Measurements from ENCODE around the gene HSDL2.
"Not testable (repeated sequence)": the region's sequence is repeated elsewhere in the genome, so short reads cannot be mapped to it uniquely, and the experiment has no call there.

HSDL2 gene

DNA sequence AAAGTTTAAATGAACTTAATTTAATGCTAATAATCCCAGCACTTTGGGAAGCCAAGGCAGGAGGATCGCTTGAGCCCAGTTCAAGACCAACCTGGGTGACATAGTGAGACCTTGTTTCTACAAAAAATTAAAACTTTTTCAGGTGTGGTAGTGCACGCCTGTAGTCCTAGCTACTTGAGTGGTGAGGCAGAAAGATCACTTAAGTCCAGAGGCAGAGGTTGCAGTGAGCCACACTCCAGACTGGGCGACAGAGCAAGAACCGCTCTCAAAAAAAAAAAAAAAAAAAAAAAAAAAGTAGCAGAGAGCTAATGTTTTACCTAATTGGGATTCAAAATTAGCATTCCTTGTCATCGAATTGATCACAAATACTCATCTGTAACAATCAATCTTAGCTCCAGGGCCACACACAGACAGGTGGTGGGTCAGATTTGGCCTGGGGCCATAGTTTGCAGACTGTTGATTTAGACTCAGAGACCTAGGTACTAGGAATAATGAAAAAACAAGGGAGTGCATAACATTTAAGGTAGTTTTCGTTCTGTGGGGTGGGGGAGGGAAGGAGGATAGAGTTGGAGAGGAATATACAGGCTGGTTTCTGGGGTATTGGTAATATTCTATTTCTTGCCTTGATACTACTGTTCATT, 21.4 kb downstream of the HSDL2 start:
- no peak for DNase-seq

DNA sequence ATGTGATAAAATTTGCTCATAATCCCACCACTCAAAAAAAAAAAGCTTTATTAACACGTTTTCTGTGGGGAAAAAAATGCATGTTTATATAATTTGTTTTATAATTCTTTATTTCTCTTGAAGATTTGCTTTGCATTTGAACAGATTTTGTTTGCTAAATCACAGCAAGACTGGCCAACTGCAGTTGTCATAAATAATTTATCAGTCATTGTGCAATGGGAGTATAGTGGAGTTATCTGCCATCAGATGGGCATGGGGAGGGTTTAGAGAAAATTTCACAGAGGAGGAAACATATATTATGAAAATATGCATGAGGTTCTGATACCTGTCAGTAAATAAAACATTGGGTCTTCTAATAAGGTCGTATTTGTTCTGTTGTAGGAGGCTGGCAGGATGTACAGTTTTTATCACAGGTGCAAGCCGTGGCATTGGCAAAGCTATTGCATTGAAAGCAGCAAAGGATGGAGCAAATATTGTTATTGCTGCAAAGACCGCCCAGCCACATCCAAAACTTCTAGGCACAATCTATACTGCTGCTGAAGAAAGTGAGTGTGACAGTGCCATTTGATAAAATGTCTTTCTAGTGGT, 23.8 kb downstream of the HSDL2 start:
- no peak for DNase-seq

DNA sequence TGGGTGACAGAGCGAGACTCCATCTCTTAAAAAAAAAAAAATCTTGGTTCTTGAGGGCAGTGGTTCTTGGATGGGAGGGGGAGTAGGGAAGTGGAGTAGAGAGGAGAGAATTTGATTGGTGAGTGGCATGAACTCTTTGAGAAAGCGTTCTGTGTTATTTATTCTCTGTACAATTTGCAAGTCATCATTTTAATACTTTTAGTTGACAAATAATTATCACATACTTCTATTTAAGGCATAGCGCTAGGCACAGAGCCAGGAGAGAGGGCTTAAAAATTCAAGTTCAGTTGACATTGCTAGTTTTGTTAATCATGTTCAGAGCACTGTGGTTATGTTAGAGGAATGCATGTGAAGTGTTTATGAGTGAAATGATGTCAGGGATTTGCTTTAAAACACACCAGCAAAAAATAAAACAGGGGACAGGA, 24.6 kb downstream of the HSDL2 start:
- DNase-seq = no peak

DNA sequence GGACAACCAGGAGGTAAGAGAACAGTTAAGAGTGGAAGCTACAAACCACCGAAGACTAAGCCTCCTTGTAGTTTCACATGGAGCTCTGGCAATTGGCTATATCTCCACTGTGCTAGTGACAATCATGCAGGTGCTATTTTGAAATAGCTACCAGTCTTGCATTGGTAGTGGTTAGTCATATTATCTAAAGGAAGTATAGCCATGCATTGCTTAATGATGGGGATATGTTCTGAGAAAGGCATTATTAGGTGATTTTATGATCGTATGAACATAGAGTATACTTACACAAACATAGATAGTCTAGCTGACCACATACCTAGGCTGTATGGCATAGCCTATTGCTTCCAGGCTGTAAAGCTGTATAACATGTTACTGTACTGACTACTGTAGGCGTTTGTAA, 28.4 kb downstream of the HSDL2 start:
- no peak for DNase-seq

DNA sequence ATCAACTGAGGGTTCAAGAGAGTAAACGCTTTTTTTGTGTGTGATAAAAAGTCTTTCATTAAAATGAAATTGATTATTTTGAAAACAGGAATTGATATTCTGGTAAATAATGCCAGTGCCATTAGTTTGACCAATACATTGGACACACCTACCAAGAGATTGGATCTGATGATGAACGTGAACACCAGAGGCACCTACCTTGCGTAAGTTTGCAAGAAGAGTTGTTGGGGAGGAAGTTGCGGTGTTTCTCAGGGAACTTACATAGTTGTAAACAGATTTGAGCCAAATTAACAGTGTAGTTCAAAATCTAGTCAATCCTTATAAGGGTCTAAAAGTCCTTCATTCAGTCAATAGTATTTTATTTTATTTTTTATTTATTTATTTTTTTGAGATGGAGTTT, 28.9 kb downstream of the HSDL2 start:
- no peak for DNase-seq

DNA sequence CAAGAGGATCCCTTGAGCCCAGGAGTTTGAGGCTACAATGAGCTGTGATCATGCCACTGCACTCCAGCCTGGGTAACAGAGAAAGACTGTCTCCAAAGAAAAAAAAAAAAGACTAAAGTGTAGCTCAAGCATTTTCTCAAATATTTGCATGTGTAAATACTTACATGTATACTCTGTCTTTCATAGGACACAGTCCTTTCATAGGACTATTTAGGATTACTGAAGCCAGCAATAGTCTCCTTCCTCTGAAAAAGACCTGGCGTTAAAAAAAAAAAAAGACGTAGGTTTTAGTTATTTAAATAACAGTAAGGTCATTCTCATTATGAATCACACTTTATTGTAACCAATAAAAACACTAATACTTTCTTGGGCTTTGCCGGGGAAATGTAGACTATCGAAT, 29.9 kb downstream of the HSDL2 start:
- DNase-seq = no peak

DNA sequence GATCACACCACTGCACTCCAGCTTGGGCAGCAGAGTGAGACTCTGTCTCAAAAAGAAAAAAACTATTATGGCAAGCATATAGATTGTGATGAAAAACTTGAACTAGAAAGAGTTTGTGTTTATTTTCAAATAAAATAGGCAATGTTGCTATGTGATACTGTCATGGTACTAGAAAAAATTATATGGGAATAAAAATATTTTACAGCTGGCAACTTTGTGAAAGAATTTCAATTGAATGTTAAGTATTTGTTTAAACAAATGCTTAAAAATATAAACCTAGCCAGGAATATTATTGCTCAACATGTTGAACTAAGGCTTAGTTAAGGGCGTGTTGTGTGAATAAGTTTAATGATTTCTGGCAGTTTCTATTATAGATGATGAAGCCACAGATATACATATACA, 31.7 kb downstream of the HSDL2 start:
- DNase-seq = no peak

DNA sequence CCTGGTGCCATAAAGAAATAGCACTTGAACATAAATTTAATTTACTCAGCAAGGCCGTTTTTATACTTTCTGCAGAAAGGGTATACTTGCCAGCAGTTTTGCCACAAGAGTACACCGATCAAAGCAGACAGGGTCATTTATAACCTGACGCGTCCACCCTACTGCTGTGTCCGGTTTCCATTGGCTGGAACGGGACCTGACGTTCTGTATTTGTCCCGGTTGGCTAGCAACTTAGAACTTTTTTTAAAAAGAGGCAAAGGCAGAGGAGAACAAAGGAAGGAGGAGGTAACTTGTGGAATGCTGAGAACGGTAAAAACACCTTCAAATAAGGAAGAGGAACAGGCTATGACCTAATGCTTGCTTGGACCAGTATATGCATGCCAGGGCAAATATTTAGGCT, 33.8 kb downstream of the HSDL2 start:
- not testable (repeated sequence) for DNase-seq

DNA sequence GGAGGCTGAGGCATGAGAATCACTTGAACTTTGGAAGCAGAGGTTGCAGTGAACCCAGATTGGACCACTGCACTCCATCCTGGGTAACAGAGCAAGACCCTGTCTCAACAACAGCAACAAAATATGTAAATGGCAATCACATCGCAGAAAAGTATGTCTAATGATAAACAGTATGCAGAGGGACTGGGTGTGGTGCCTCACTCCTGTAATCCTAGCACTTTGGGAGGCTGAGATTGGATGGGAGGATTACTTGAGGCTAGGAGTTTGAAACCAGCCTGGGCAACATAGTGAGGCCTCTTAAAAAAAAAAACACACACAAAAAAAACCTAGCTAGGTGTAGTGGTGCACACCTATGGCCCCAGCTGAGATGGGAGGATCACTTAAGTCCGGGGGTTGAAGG, 40.3 kb downstream of the HSDL2 start:
- no peak for DNase-seq

DNA sequence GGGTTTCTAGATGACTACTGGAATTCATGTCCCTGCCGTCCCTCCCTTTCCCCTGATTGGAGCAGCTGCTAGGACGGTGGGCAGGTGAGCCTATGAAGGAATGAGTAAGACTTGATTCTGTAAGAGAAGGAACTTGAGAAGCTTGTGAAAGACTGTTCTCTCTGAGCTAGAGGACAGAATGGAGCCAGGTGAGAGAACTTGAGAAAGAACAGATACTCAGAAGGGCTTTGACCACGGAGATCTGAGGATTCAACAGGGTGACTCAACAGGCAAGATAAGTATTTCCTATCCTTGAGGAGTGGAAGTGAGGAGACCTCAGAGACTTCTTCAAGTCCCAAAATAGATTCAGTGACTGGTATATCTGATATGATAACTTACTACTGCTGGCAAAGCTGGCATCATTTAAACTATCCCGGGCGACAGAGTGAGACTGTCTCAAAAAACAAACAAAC, 41.9 kb downstream of the HSDL2 start:
- no peak for DNase-seq

DNA sequence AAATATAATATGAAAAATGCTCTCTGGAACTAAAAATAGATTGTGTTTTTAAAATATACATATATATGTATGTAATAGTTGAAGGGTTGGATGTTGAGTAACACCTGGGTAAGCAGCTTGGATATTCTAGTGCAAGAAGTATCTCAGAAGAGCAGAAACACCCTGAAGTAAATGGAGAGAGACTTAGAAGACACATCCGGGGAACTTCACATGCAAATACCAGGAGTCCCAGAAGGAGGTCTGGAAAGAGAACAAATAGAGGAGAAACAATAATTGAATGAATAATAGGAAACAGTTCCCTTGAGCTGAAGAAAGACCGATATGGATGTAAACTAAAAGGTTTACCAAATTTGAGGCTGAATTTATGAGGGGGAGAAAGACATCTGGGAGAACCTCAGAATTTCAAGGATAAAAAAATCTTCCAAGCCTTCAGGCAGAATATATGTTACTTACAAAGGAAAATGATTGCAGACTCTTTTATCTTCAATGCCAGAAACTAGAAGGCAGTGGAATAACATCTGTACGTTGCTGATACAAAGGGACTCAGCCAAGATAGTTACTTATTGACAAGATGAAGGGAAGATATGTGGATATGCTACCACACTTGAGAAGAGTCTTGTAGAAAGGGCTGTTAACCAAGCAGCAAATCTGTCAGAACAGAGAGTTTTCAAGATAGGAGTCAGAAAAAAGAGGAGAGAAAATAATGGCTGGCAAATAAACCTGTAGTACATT, 42.7 kb downstream of the HSDL2 start:
- no peak for DNase-seq

DNA sequence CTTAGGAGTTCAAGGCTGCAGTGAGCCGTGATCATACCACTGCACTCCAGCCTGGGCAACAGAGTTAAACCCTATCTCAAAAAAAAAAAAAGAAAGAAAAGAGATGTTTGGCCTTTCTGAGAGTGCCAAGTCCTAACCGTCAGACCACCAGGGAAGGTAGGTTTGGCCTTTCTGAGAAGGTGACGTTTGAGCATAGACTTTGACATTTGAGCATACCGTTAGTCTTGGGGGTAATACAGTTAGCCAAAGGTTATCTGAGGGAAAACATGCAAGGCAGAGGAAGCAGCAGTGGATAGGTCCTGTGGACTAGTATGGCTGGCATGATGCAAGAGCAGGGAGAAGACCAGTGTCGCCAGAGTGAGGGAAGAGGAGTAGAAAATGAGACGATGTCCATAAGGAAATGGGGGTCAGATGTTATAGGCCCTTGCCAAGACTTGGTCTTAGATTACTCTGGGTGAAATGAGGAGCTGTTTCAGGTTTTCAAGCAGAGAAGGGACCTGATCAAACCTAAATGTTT, 50.2 kb downstream of the HSDL2 start:
- no peak for DNase-seq

DNA sequence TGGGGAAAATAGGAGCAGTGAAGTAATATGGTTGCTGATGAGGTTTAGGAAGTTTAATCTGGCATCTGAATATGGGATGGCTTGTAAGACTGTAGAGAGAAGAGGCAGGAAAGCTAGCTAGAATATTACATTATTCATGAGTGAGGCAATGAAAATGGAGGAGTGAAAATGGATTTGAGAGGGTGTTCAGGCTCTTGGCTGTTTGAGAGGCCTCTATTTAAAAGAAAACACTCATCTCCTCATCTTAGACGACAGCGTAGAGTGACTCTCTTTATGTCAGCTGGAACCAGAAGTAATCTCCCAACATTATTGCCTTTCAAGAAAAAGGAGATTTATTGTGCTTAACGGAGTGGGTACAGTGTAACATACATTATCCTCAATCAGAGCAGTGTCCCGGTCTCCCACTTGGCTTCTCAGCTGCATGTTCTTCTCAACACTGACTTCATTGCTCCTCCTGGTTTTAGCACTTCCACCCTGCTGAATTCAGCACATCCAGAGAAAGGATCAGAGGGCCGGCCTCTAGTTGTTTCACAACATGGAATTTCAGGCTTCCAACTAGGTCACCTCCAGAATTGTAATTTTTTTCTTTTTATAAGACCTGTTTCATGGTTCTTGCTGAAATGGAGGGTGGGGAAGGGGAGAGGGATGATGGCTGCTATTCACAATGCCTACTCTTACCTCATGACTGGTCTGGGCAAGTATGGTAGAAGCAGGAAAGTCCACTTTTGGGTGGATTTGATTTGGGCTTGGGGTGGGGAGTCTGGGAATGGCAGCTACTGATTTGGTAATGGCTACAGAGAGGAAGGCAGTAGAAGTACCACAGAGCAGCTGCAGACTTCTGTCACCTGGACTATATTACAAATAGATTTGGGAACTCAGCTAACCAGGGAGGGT, 53.8 kb downstream of the HSDL2 start:
- DNase-seq = no peak

DNA sequence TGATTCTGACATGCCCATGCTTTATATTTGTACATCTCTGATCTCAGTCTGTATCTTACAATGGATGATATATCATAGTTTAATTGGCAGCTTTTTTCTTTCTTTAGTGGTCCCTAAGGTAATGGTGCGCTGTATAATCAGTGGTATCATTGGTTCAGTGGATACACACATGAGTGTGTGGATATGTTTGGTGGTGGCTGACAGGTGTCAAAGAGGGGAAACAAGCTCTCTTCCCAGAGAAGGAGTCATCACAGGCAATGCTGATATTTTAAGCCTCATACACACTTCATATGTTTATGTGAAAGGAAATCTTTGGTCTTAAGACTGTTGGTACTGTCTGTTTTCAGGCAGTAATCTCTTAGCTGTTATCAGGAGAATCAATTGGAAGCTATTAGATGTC, 54.6 kb downstream of the HSDL2 start:
- no peak for DNase-seq

DNA sequence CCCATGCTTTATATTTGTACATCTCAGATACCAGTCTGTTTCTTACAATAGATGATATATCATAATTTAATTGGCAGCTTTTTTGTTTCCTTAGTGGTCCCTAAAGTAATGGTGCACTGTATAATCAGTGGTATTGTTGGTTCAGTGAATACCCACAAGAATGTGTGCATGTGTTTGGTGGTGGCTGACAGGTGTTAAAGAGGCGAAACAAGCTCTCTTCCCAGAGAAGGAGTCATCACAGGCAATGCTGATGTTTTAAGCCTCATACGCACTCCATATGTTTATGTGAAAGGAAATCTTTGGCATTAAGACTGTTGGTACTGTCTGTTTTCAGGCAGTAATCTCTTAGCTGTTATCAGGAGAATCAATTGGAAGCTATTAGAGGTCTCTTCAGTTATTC, 57.5 kb downstream of the HSDL2 start:
- no peak for DNase-seq

DNA sequence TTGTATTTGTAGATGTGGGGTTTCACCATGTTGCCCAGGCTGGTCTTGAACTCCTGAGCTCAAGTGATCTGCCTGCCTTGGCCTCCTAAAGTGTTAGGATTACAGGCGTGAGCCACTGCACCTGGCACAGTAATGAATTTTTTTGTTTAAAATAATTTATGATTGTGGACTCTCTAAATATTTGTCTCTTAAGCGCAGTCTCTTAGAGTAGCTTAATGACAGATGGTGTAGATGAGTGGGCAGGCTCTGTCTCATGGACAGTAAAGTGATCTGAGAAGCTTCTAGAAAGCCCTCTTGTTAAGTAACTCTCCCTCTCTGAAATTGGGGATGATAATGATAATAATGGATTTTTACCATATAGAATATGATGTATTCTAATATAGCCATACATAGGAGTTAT, 59.3 kb downstream of the HSDL2 start:
- no peak for DNase-seq

DNA sequence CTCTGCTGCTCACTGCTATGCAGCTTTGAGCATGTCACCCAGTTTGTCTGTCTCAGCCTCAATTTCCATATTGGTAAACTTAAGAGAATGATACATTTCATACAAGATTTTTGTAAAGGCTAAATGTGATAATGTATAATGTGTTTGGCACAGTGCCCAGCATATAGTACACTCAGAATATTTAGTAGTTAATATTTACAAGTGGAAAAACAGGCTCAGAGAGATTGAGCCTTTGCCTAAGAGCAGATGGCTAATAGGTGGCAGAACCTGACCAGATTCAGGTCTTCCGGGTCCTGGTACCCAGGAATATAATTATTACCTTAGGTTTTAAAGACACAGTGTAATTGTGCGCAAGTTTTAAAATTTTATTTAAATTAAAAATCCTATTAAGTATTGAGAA, 59.9 kb downstream of the HSDL2 start:
- DNase-seq = no peak

DNA sequence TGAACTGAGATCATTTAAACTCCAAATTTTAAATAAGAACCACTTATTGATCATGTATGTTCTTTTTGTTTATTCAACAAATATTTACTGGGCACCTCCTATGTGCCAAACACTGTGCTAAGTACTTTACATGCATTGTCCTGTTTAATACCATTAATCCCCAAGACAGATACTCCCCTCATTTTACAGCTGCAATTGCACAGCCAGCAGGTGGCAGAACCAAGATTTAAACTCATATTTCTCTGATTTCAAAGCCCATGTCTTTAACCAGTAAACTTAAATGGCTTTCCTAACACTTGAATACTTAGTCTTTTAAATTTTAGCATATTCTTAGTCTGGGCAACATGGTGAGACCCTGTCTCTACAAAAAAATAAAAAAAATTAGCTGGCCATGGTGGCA, 63.3 kb downstream of the HSDL2 start:
- peak; percentile 19 for DNase-seq

DNA sequence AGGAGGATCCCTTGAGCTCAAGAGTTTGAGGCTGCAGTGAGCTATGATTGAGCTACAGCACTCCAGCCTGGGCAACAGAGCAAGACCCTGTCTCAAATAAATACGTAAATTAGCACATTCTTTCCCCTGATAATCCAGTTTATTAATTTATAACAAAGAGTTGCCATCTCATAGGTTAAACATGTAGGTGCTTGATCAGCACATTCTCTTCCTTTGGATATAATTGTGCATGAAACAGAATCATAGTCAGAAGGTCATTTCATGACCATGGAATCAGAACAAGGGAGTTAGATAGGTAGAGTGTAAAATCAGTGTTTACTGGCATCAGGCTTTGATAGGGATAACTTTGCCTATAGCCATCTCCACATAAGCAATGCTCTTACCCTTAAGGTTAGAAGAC, 63.7 kb downstream of the HSDL2 start:
- DNase-seq = no peak

DNA sequence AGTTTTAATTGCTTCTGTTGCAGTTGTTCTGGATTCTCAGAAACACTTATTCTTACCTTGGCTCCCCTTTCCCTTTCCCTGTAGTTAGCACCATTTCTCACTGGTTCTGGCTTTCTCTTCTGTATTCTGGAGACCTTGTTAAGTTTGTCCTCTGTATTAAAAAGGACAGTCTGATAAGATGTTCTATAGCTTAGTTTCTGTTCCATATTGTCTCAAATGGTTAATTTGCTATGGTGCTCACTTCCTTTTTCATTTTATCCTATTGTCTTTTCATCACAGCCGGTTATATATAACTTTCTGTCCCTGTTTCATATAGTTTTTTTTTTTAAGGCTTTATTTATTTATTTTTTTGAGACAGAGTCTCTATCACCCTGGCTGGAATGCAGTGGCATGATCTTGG, 65.3 kb downstream of the HSDL2 start:
- DNase-seq = no peak

DNA sequence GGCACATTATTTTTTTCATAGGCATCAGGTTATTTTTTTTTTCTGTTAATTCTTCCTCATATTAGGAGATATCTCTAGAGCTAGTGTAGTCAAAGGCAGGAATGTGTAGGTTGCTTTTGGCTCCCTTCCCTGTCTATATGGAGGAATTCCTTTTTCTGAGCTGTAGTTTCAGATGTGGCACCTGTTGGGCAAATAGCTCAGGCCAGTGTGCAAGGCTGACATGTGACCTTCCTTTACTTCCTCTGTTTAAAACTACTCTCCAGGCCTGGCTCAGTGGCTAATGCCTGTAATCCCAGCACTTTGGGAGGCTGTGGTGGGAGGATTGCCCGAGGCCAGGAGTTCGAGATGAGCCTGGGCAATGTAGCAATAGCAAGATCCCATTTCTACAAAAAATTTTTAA, 66.2 kb downstream of the HSDL2 start:
- no peak for DNase-seq

DNA sequence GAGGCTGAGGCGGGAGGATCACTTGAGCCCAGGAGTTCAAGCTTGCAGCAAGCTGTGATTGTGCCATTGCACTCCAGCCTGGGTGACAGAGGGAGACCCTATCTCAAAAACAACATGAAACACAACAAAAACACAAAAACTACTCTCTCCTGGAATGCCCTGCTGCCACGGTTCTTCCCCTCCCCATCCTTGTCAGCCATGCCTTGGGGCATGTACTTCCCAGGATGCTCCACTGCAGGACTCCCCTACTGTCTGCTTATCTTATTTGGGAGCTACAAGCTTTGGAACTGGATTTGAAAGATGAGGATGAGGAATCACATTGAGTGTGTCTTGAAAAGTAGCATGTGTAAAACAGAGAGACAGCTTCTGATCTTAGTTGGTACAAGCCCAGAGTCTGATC, 66.6 kb downstream of the HSDL2 start:
- DNase-seq = no peak

DNA sequence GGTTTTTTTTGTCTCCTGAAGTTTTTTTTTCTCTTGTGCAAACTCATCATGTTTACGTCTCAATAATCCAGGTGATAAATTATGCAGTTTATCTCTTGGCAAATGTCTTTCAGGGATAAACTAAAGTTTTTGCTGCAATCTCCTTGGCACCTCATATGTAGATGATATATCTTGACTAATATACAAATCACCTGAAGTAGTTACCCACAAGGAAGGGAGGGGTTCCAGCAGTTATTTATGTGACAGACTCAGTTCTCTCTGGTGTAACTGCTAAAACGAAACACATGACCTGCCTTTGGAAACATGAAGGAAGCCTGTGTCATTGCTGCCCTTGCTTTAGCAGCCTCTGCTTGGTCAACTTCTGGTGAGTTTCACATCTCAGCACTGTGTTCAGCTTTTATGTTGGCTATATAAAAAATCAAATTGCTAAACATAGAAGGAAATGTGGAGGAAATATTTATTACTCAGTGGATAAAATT, 67.4 kb downstream of the HSDL2 start:
- no peak for DNase-seq
